ENCODE data around the gene TM4SF4.

GRCh38 chr3:149495581-149496125 is 21.2 kb downstream of the TM4SF4 start:
- TF ChIP-seq FOXP2 (optimal IDR thresholded peaks at IDR 0.05; ENCODE audit: control extremely low read depth, extremely low read length, insufficient read depth), result no peak
- TF ChIP-seq EZH2 (IDR thresholded peaks at IDR 0.05), result no peak
- TF ChIP-seq POLR2AphosphoS5 (IDR thresholded peaks at IDR 0.05; ENCODE audit: borderline replicate concordance, low read depth, low read length), result no peak

All from SK-N-MC (cell line).